ENCODE results near the gene EFNA5.

EFNA5 gene

GRCh38 chr5:107634981-107635848 lies 35.5 kb downstream of the EFNA5 start:
- H3K4me1 Mint-ChIP-seq = no peaks in the 10 kb centered on the region
- ATAC-seq (no peak), DNase-seq (ENCODE audit: low spot score in 2 of 2) (no peak)
- no peak overlapping the region for H3K27ac Mint-ChIP-seq
- no peaks in the 10 kb centered on the region for H3K36me3 Mint-ChIP-seq
- no peaks in the 10 kb centered on the region for H3K9me3 Mint-ChIP-seq
- H3K4me3 Mint-ChIP-seq = no peak overlapping the region

- H3K4me1 Mint-ChIP-seq = no peaks in the 10 kb centered on the region
- no peak for DNase-seq (ENCODE audit: low spot score in 2 of 2)
- H3K27ac Mint-ChIP-seq = no peak overlapping the region
- no peaks in the 10 kb centered on the region for H3K9me3 Mint-ChIP-seq
- H3K36me3 Mint-ChIP-seq = no peaks in the 10 kb centered on the region
- ATAC-seq = no peak
- no peak overlapping the region for H3K4me3 Mint-ChIP-seq
Measured at GRCh38 chr5:107633171-107633901, 37.4 kb downstream of the EFNA5 start.

GRCh38 chr5:107631805-107632362 lies 38.9 kb downstream of the EFNA5 start:
- Mint-ChIP-seq H3K27ac (no peak overlapping the region), H3K4me1 (no peaks in the 10 kb centered on the region), H3K4me3 (no peak overlapping the region), H3K9me3 (no peaks in the 10 kb centered on the region), H3K36me3 (no peaks in the 10 kb centered on the region)
- ATAC-seq = no peak
- no peak for DNase-seq (ENCODE audit: low spot score in 2 of 2)

- H3K36me3 Mint-ChIP-seq = no peaks in the 10 kb centered on the region
- H3K9me3 Mint-ChIP-seq = no peaks in the 10 kb centered on the region
- DNase-seq (ENCODE audit: low spot score in 2 of 2) (no peak), ATAC-seq (no peak)
- H3K4me3 Mint-ChIP-seq = no peak overlapping the region
- no peaks in the 10 kb centered on the region for H3K4me1 Mint-ChIP-seq
- H3K27ac Mint-ChIP-seq = no peak overlapping the region
Measured at GRCh38 chr5:107630184-107630583, 40.6 kb downstream of the EFNA5 start.

GRCh38 chr5:107624235-107624634 lies 46.5 kb downstream of the EFNA5 start:
- Mint-ChIP-seq H3K9me3 (no peaks in the 10 kb centered on the region), H3K4me3 (no peak overlapping the region), H3K4me1 (no peaks in the 10 kb centered on the region), H3K36me3 (no peaks in the 10 kb centered on the region), H3K27ac (no peak overlapping the region)
- ATAC-seq (no peak), DNase-seq (ENCODE audit: low spot score in 2 of 2) (no peak)

GRCh38 chr5:107621089-107621488 lies 49.6 kb downstream of the EFNA5 start:
- Mint-ChIP-seq H3K4me3 (no peak overlapping the region), H3K4me1 (no peaks in the 10 kb centered on the region), H3K27ac (no peak overlapping the region), H3K36me3 (no peaks in the 10 kb centered on the region), H3K9me3 (no peaks in the 10 kb centered on the region)
- DNase-seq (ENCODE audit: low spot score in 2 of 2) = no peak
- no peak for ATAC-seq

GRCh38 chr5:107619781-107620180 lies 51.0 kb downstream of the EFNA5 start:
- Mint-ChIP-seq H3K27ac (no peak overlapping the region), H3K4me1 (no peaks in the 10 kb centered on the region), H3K36me3 (no peaks in the 10 kb centered on the region), H3K9me3 (no peaks in the 10 kb centered on the region), H3K4me3 (no peak overlapping the region)
- DNase-seq (ENCODE audit: low spot score in 2 of 2) (no peak), ATAC-seq (no peak)

- Mint-ChIP-seq H3K27ac (no peak overlapping the region), H3K9me3 (no peaks in the 10 kb centered on the region), H3K36me3 (no peaks in the 10 kb centered on the region), H3K4me3 (no peak overlapping the region), H3K4me1 (no peaks in the 10 kb centered on the region)
- ATAC-seq (no peak), DNase-seq (ENCODE audit: low spot score in 2 of 2) (no peak)
Measured at GRCh38 chr5:107618242-107618641, 52.5 kb downstream of the EFNA5 start.

- no peaks in the 10 kb centered on the region for H3K4me1 Mint-ChIP-seq
Measured at GRCh38 chr5:107617052-107617451, 53.7 kb downstream of the EFNA5 start.

GRCh38 chr5:107616213-107616612 lies 54.5 kb downstream of the EFNA5 start:
- no peak for ATAC-seq
- no peak overlapping the region for H3K4me3 Mint-ChIP-seq
- no peak overlapping the region for H3K27ac Mint-ChIP-seq
- H3K9me3 Mint-ChIP-seq = no peaks in the 10 kb centered on the region
- no peak for DNase-seq (ENCODE audit: low spot score in 2 of 2)
- no peaks in the 10 kb centered on the region for H3K36me3 Mint-ChIP-seq
- no peaks in the 10 kb centered on the region for H3K4me1 Mint-ChIP-seq

More at GRCh38 chr5:107617052-107617451, 53.7 kb downstream of the EFNA5 start:
- no peaks in the 10 kb centered on the region for H3K9me3 Mint-ChIP-seq
- no peak overlapping the region for H3K4me3 Mint-ChIP-seq
- no peak overlapping the region for H3K27ac Mint-ChIP-seq
- DNase-seq (ENCODE audit: low spot score in 2 of 2) (no peak), ATAC-seq (no peak)
- H3K36me3 Mint-ChIP-seq = no peaks in the 10 kb centered on the region

- DNase-seq (ENCODE audit: low spot score in 2 of 2) (no peak), ATAC-seq (no peak)
- H3K9me3 Mint-ChIP-seq = no peaks in the 10 kb centered on the region
Measured at GRCh38 chr5:107615299-107615817, 55.4 kb downstream of the EFNA5 start.

GRCh38 chr5:107612541-107612940 lies 58.2 kb downstream of the EFNA5 start:
- H3K4me3 Mint-ChIP-seq = no peak overlapping the region
- no peak for DNase-seq (ENCODE audit: low spot score in 2 of 2)
- ATAC-seq = no peak
- H3K9me3 Mint-ChIP-seq = no peaks in the 10 kb centered on the region
- H3K36me3 Mint-ChIP-seq = no peaks in the 10 kb centered on the region
- H3K27ac Mint-ChIP-seq = no peak overlapping the region
- no peaks in the 10 kb centered on the region for H3K4me1 Mint-ChIP-seq

More at GRCh38 chr5:107615299-107615817, 55.4 kb downstream of the EFNA5 start:
- no peaks in the 10 kb centered on the region for H3K4me1 Mint-ChIP-seq
- H3K27ac Mint-ChIP-seq = no peak overlapping the region
- no peak overlapping the region for H3K4me3 Mint-ChIP-seq
- H3K36me3 Mint-ChIP-seq = no peaks in the 10 kb centered on the region

- ATAC-seq (no peak), DNase-seq (ENCODE audit: low spot score in 2 of 2) (no peak)
- no peak overlapping the region for H3K4me3 Mint-ChIP-seq
Measured at GRCh38 chr5:107610798-107611197, 59.9 kb downstream of the EFNA5 start.

GRCh38 chr5:107607671-107608345 lies 62.9 kb downstream of the EFNA5 start:
- no peak overlapping the region for H3K27ac Mint-ChIP-seq
- H3K4me3 Mint-ChIP-seq = no peak overlapping the region
- H3K9me3 Mint-ChIP-seq = no peaks in the 10 kb centered on the region
- peaks cover 6% of the 10 kb centered on the region for H3K4me1 Mint-ChIP-seq
- no peaks in the 10 kb centered on the region for H3K36me3 Mint-ChIP-seq
- DNase-seq (ENCODE audit: low spot score in 2 of 2) (no peak), ATAC-seq (no peak)

More at GRCh38 chr5:107610798-107611197, 59.9 kb downstream of the EFNA5 start:
- Mint-ChIP-seq H3K27ac (no peak overlapping the region), H3K36me3 (no peaks in the 10 kb centered on the region), H3K9me3 (no peaks in the 10 kb centered on the region), H3K4me1 (peaks cover 2% of the 10 kb centered on the region)

GRCh38 chr5:107607196-107607595 lies 63.5 kb downstream of the EFNA5 start:
- ATAC-seq (no peak), DNase-seq (ENCODE audit: low spot score in 2 of 2) (no peak)
- Mint-ChIP-seq H3K27ac (no peak overlapping the region), H3K4me1 (peaks cover 6% of the 10 kb centered on the region), H3K9me3 (no peaks in the 10 kb centered on the region), H3K36me3 (no peaks in the 10 kb centered on the region), H3K4me3 (no peak overlapping the region)
